IPS-18c (cell line): ENCODE results near the gene RELA.

Experiments used
- H3K4me3 ChIP-seq: 2 replicates; pipeline ENCODE4 v1.7.0; 2013; ENCODE audit warnings: low read depth, mild to moderate bottlenecking, low read length, moderate library complexity; ENCODE audit not compliant: insufficient read depth
- H3K9me3 ChIP-seq: one replicate; pipeline ENCODE4 v1.6.1; 2013; ENCODE audit warnings: mild to moderate bottlenecking, low read length, moderate library complexity; ENCODE audit not compliant: control insufficient read depth, insufficient read depth

RELA gene

DNA sequence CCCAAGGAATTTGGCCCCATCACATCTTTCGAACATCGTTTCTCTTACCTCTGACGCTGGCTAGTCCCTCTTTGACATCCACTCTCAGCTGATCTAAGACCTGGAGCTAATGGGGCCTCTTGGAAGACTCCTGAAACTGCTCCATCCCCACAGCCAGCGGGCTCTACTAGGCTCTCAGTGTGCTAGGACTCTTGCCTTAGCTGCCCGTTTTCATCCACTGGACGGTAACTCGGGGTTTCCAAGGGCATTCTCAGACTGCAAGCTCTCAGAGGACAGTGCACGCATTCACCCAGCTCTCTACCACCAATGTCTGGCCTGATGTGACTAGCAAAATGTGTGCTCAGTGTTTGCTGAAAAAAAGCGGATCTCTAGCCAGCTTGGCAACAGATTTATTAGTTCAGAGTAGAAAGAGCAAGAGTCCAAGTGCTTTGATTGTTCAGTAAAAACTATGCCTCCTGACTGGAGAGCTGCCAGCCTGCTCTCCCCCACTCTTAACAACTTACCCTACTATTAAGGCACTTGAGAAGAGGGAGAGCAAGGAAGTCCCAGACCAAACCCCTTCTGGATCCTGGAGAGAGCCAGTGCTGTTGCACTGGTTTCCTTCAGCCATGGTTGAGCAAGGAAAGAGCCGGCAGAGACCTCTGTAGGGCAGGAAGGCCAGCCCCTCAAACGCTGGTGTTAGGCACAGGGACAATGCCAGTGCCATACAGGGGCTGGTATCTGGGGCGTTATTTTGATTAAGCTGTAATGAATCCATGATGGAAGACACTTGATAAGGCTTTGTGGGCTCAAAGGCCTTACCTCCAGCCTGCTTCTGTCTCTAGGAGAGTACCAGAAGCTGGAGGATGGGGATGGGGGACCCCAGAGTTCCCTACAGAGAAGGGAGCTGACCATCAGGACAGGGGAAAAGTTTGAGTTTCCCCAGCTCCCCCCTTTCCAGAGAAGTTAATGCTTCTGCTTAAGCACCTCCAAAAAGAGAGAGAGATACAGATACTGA, 9.2 kb downstream of the RELA start:
- Histone ChIP-seq H3K4me3 (no peak overlapping the region; the same call in 1 of the 2 replicates), H3K9me3 (no peaks in the 10 kb centered on the region)

DNA sequence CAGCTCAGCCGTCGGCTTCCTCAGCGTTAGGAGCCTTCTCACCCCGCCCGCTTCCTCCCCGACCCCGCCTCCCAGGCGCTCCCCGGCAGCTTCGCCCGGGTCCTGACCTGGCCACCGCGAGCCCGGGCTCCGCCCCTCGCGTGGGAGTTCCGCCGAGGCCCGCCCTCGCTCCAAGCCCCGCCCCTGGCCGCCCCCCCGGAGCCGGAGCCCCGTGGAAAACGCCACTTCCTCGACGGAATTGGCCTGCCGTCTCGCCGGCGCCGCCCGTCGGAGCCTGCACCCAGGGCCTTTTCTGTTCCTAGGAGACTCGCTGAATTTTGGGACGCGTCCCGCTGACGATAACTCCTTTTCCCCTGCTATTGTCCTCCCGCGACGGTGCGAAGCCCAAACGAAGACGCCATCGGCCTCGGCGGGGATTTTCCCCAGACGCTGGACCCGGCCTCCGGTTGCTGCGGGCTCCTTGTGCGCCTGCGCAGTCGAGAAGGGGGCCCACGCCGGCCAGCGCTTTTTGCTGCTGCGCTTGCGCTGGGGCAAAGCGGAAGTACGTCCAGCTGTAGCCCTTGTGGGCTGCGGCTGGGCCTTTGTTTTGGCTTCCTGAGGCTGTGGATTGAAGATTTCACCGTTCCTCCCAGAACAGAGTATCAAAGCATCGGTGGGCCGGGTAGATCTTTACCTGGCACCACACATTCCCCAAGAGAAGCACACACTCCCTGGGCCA, 10.0 kb downstream of the RELA start:
- no peaks in the 10 kb centered on the region for H3K9me3 ChIP-seq
- H3K4me3 ChIP-seq = peak overlapping the region; percentile 74

DNA sequence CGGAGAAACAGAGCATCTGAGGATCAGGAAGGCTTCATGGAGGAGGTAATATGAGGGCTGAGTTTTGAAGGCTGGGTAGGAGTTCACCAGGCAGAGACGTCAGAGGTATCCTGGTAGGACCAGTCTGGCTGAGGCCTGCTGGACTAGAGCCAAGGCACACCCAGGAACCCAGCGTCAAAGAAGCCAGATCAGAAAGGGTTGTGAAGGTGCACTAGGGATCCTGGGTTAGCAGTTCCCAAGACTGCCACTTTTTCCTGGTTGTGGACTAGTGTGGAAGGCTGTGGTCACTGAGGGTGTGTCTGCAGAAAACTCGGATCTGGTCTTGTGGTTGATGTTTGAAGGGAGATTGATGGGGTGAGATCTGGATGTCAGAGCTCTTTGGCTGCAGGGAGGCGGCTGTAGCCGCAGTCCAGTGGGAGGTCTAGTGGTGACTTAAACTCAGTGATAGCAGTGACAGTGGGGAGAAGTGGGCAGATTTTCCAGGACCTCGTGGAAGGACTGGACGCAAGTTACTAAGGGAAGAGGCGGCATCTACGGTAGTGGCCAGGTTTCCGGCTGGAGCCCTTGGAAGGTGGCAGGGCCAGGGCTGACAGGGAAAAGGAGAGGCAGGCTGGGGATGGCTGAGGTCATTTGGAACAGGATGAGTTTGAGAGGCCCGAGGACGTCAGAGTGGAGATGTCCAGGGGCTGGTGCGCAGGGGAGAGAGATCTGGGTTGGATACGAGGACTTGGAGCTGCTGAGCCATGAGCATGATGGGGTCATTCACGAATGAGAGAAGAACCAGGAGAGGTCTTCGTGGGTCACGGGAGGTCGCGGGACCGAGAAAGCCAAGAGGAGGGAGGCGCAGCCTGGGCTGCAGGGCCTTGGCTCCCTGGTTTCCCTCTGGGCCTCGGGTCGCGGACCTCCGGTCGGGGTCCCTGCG, 10.9 kb downstream of the RELA start:
- no peaks in the 10 kb centered on the region for H3K9me3 ChIP-seq
- peak overlapping the region; percentile 74 for H3K4me3 ChIP-seq

DNA sequence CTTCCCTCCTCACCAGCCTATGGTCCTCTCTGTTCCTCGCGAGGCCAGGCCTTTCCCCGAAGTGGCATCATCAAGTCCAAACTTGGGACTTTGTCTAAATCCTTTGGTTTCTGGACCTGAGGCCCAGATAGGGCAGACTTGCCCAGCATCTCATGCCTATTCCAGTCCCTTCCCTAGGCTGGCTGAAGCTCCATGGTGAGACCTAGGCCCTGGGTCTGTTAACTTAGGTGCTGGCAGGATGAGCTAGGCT, 11.5 kb downstream of the RELA start:
- no peak overlapping the region for H3K4me3 ChIP-seq
- no peaks in the 10 kb centered on the region for H3K9me3 ChIP-seq

DNA sequence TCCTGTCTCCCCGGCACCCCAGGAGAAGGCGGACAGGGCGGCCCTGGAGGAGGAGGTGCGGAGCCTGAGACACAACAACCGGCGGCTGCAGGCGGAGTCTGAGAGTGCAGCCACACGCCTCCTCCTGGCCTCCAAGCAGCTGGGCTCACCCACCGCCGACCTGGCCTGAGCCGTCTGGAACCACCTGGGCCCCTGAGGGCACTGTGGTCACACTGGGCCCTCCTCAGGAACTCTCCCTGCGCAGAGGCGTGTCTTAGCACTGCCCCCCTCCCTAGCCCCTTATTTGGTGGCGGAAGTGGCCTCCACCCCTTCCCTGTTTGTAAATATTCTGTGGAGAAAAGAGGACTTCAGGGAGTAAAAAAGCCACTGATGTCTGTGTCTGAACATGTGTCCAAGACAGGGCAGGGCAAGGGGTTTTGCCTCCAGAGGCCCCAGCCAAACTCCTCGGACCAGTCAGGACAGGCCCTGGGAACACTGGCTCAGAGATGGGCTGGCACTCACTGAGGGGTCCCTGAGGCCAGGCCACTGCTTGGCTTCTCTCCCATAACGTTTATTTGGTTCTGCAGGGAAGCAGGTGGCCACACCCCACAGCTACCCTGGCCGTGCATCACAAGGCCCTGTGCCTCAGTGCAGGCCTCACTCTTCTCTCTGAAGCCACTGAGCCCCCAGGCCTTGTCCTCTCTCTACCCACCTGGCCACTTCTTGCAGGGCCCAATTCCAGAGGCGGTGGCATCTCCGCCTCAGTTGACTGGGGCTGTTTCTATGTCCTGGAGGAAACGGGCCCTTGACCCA, 12.0 kb downstream of the RELA start:
- no peak overlapping the region for H3K4me3 ChIP-seq
- no peaks in the 10 kb centered on the region for H3K9me3 ChIP-seq

DNA sequence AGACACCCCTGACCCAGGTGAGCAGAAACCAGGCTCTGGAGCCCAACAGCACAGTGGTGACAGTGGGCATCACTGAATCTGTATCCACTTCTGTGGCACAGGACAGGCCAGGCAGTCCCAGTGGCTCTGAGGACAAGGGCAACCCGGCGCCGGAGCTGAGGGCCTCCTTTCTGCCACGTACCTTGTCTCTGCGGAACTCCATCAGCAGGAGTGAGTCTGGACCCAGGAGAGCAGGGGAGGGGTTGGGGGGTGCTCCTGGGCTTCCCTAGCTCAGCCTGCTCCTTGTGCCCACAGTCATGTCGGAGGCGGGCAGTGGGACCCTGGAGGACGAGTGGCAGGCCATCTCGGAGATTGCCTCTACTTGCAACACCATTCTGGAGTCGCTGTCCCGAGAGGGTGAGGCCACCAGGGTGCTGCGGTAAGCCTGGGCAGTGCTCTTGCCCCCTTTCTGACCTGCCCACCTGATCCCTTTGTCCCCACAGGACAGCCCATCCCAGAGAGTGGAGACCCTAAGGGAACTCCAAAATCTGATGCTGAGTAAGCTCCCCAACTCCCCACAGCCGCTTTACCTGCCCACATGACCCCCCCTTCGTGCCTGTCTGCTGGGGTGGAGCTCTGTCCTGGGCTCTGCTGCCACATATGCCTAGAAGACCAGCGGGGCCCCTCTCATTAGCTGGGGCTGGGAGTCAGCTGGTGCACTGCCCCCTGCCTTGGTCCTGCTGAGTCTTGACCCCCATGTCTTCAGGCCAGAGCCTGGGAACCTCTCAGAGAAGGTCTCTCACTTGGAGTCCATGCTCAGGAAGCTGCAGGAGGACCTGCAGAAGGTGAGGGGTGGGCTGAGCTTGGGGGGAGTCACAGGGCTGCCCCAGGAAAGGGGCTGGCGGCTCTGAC, 12.8 kb downstream of the RELA start:
- H3K9me3 ChIP-seq = no peaks in the 10 kb centered on the region
- no peak overlapping the region for H3K4me3 ChIP-seq

DNA sequence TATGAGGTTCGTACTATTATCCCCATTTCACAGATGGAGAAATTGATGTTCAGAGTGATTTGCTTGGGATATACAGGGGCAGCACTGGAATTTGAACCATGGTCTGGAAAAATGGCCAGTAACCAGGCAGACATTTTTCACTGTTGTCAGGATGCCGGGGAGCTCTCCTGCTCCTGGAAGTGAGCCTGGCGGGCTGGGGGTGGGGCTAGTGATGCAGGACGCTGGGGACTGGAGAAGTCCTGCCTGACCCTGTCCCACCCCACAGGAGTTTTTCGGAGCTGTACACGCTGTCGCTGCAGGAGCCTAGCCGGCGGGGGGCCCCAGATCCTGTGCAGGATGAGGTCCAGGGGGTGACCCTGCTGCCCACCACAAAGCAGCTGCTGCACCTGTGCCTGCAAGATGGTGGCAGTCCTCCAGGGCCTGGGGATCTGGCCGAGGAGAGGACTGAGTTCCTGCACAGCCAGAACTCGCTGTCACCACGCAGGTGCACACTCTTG, 13.7 kb downstream of the RELA start:
- Histone ChIP-seq H3K4me3 (no peak overlapping the region), H3K9me3 (no peaks in the 10 kb centered on the region)

DNA sequence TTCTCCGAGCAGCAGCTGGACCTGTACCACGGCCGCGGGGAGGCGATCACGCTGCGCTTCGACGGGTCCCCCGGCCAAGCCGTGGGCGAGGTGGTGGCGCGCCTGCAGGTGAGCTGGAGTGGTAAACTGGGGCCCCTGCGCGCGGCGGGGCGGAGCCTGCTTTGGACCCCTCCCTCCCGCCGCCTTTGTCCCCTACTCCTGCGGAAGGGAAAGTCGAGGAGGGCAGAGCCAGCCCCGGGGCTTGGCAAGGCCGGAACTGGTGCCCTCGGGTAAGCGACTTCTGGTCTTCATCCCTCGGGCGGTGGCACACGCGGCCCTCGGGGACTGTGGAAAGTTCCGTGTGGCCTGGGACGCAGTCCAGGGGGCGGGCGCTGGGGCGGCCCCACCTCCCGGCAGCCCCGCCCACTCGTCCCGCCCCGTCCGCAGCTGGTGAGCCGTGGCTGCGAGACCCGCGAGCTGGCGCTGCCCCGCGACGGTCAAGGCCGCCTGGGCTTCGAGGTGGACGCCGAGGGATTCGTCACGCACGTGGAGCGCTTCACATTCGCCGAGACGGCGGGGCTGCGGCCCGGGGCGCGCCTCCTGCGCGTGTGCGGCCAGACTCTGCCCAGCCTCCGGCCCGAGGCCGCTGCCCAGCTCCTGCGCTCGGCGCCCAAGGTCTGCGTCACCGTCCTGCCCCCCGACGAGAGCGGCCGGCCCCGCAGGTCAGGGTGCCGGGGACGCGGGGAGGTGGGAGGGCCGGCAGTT, 15.6 kb downstream of the RELA start:
- H3K9me3 ChIP-seq = no peaks in the 10 kb centered on the region
- H3K4me3 ChIP-seq = peak overlapping the region; percentile 59; the same call in 1 of the 2 replicates

DNA sequence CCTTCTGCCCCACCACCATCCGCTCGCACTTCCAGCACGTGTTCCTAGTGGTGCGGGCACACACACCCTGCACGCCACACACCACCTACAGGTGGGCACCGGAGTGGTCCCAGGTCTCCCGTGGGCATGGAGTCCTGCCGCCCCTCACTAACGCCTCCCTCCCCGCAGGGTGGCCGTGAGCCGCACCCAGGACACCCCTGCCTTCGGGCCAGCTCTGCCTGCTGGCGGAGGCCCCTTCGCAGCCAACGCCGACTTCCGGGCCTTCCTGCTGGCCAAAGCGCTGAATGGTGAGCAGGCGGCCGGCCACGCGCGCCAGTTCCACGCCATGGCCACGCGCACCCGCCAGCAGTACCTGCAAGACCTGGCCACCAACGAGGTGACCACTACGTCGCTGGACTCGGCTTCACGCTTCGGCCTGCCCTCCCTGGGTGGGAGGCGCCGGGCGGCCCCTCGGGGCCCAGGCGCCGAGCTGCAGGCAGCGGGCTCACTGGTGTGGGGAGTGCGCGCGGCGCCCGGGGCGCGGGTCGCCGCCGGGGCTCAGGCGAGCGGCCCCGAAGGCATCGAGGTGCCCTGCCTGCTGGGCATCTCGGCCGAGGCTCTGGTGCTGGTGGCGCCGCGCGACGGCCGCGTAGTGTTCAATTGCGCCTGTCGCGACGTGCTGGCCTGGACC, 16.3 kb downstream of the RELA start:
- Histone ChIP-seq H3K9me3 (no peaks in the 10 kb centered on the region), H3K4me3 (peak overlapping the region; percentile 59; the same call in 1 of the 2 replicates)

DNA sequence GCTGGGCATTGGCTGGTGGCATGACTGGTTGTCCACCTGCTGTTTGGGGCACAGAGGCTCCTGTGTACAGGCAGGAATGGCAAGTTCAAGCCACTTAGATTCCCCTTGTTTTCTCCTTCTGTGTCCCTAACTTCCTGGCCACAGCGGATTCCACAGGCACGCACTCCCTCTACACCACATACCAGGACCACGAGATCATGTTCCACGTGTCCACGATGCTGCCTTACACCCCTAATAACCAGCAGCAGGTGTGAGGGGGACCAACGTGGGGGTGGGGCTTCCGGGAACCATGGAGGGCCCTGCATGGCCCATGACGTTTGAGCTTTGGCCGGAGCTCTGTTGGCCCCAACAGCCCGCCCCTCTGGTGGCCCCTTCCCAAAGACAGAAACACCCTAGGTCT, 17.0 kb downstream of the RELA start:
- Histone ChIP-seq H3K9me3 (no peaks in the 10 kb centered on the region), H3K4me3 (no peak overlapping the region)

DNA sequence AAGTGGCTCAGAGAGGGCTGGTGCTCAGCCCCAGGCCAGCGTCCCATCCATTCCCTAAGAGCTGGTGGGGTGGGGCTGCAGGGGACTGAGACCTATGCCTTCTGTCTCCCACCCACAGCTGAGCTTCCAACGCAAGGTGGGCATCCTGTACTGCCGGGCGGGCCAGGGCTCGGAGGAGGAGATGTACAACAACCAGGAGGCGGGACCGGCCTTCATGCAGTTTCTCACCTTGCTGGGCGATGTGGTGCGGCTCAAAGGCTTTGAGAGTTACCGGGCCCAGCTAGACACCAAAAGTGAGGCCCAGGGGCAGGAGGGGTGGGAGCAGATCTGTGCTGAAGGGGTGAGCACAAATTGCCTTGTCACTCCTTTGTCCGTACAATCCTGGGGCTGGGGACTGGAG, 17.9 kb downstream of the RELA start:
- Histone ChIP-seq H3K9me3 (no peaks in the 10 kb centered on the region), H3K4me3 (no peak overlapping the region)

DNA sequence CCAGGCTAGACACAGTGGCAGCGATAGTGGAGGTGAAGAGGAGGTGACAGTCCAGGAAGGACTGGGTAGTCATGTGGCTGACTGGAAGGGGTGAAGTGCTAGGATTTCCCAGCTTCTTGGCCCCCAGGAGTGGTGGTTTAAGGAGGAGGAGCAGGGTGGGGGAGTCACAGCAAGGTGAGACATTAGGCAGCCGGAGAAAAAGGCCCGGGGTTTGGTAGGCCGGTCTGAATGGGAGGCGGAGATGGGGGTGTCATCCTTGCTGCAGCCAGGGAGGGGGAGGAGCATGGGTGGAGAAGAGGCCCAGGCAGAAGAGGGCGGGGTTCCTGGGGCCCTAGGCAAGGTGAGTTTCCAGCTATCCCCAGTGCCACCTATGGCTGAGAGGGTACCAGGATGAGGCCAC, 18.7 kb downstream of the RELA start:
- H3K4me3 ChIP-seq = no peak overlapping the region

DNA sequence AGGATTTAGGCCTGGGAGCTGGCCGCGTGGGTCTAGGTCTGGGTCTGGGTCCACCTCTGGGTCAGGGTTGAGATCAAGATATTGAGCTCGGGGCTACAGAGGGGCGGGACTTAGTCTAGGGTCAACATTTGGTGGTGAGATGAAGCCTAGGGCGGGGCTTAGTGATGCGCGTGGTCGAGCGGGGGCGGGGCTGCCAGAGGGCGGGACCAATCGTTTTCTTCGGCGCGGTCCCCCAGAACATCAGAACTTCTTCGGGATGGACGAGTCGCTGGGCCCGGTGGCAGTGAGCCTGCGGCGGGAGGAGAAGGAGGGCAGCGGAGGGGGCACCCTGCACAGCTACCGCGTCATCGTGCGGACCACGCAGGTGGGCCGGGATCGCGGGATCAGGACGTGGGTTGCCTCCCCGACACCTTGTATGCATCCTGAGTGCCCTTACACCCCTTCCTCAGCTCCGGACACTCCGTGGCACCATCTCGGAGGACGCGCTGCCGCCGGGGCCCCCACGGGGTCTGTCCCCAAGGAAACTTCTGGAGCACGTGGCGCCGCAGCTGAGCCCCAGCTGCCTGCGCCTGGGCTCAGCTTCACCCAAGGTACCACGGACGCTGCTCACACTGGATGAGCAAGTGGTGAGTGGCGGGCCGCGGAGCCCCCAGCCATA, 20.6 kb downstream of the RELA start:
- Histone ChIP-seq H3K9me3 (no peaks in the 10 kb centered on the region), H3K4me3 (peak overlapping the region; percentile 68)

More for the DNA sequence above, 18.7 kb downstream of the RELA start:
- no peaks in the 10 kb centered on the region for H3K9me3 ChIP-seq

DNA sequence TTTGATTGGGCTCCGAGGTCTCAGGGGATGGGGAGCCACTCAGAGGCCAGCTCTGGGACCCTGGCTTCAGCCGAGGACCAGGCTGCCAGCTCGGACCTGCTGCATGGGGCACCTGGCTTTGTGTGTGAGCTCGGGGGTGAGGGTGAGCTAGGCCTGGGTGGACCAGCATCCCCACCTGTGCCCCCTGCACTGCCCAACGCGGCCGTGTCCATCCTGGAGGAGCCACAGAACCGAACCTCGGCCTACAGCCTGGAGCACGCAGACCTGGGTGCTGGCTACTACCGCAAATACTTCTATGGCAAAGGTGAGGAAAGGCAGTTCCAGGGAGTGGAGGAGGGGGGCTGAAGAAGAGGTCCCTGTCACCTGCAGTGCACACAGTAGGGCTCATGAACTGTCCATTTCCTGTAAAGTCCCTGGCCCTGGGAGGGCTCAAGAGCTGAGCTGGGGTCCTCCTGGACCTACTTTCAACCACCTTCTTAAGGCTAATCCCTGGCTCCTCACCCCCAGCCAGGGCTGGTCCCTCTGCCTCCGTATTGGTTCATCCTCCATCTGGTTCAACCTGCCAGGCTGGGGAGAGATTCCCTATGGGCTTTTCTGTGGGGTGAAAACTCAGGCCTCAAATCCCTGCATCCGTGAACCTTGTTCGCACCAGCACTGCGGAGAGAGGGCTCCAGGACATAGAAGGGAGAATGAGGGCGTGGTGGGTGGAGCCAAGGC, 21.3 kb downstream of the RELA start:
- Histone ChIP-seq H3K4me3 (peak overlapping the region; percentile 68; the same call in 1 of the 2 replicates), H3K9me3 (no peaks in the 10 kb centered on the region)
